Measurements from ENCODE around the gene SSTR1. TPM values are rescaled to one million over a fixed set of nuclear protein-coding genes. Genes with fewer than 3 reads are reported as not detected.

Gene SSTR1
- total RNA-seq, 2 experiments from 2014 or later = not detected

DNA sequence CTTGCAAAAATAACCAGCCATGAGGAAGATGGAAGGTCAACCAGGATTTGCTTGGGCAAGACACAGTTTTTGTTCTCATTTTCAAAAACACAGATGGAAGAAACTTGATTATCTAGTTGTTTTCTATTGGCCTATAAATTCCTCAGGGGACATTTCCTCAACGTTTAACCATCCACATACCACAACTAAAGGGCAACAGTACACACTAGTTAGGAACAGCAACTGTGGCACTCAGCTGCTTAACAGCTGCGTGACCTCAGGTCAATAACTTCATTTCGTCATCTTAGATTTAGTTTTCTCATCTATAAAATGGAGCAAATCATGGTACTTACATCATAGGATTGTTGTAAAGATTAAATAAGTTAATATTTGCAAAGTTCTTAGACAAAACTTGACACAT, 18.7 kb downstream of the SSTR1 start:
- ChIA-PET CTCF (ENCODE audit: unreplicated experiment) (no interaction called here), POLR2A (no interaction called here)
- no peak for DNase-seq (ENCODE audit: low spot score)
- H3K9me3 ChIP-seq (ENCODE audit: low read length) = peaks cover 7% of the 10 kb centered on the region; the same call in 1 of the 2 replicates
- no TSS peak for BruUV-seq (replicated peaks)
- no peak overlapping the region for H3K27ac ChIP-seq (ENCODE audit: low read depth, low read length, poor library complexity, severe bottlenecking)
- no peaks in the 10 kb centered on the region for H3K9me2 ChIP-seq (ENCODE audit: insufficient read depth, low read length)
- H3K79me2 ChIP-seq (ENCODE audit: insufficient read depth, low read depth, low read length) = no peaks in the 10 kb centered on the region
- TF ChIP-seq CTCF (conservative IDR thresholded peaks at IDR 0.05; ENCODE audit: low read length) (no peak), EZH2phosphoT487 (IDR thresholded peaks at IDR 0.05; ENCODE audit: borderline replicate concordance, low read depth, low read length) (no peak)
- H2AFZ ChIP-seq (ENCODE audit: low read length) = peak overlapping the region; percentile 38; the same call in 1 of the 2 replicates
- no peaks in the 10 kb centered on the region for H3K4me1 ChIP-seq (ENCODE audit: insufficient read depth, low read length, poor library complexity, severe bottlenecking)
- no peaks in the 10 kb centered on the region for H4K20me1 ChIP-seq (ENCODE audit: insufficient read depth, low read length)
- intact Hi-C loops (cut with micrococcal nuclease; ENCODE audit: unreplicated experiment) = no loop called here
- H3K36me3 ChIP-seq (ENCODE audit: insufficient read depth, low read length) = no peaks in the 10 kb centered on the region; the same call in 1 of the 2 replicates
- H3K4me2 ChIP-seq (ENCODE audit: low read length) = no peak overlapping the region
- H3K4me3 ChIP-seq (ENCODE audit: low read depth, low read length, poor library complexity, severe bottlenecking) = no peak overlapping the region

DNA sequence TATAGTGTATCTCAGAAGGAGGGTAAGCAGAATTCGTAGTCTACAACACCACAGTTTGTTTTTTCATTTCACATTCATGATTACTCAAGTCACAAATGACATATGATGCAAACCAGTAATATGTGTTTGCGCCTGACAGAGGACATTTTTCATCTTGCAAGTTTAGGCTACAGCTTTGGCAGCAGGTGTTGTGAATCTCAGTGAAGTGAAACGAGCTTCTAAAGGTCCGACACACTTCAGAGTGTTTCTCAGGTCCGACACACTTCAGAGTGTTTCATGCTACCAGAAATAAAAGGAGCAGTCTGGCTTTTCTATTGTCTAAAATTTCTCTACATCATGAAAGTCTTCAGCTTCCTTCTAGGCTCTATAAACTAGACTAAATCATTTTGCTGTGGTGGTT, 25.5 kb downstream of the SSTR1 start:
- Histone ChIP-seq H3K9me3 (ENCODE audit: low read length) (peaks cover 16% of the 10 kb centered on the region; the same call in 1 of the 2 replicates), H3K4me1 (ENCODE audit: insufficient read depth, low read length, poor library complexity, severe bottlenecking) (peaks cover 30% of the 10 kb centered on the region), H3K9me2 (ENCODE audit: insufficient read depth, low read length) (no peaks in the 10 kb centered on the region), H3K36me3 (ENCODE audit: insufficient read depth, low read length) (peaks cover 3% of the 10 kb centered on the region; the same call in 1 of the 2 replicates), H4K20me1 (ENCODE audit: insufficient read depth, low read length) (no peaks in the 10 kb centered on the region), H2AFZ (ENCODE audit: low read length) (peak overlapping the region; percentile 56), H3K27ac (ENCODE audit: low read depth, low read length, poor library complexity, severe bottlenecking) (peak overlapping the region; percentile 91), H3K4me3 (ENCODE audit: low read depth, low read length, poor library complexity, severe bottlenecking) (no peak overlapping the region), H3K79me2 (ENCODE audit: insufficient read depth, low read depth, low read length) (no peaks in the 10 kb centered on the region), H3K4me2 (ENCODE audit: low read length) (peak overlapping the region; percentile 64)
- intact Hi-C loops (cut with micrococcal nuclease; ENCODE audit: unreplicated experiment) = loop anchor here (1.0 kb wide), 1 partner anchor 106 kb away; no protein-coding TSS in a partner anchor
- peak; percentile 85 for DNase-seq (ENCODE audit: low spot score)
- no TSS peak for BruUV-seq (replicated peaks)
- CTCF ChIA-PET (ENCODE audit: unreplicated experiment) = no interaction called here
- TF ChIP-seq CTCF (conservative IDR thresholded peaks at IDR 0.05; ENCODE audit: low read length) (no peak), EZH2phosphoT487 (IDR thresholded peaks at IDR 0.05; ENCODE audit: borderline replicate concordance, low read depth, low read length) (no peak)
- POLR2A ChIA-PET = interaction anchor here (1.1 to 2.4 kb wide), 3 partner anchors 11 to 106 kb away, joined by 3 to 7 read pairs (median 4); no protein-coding TSS in a partner anchor

- TF ChIP-seq EZH2phosphoT487 (IDR thresholded peaks at IDR 0.05; ENCODE audit: borderline replicate concordance, low read depth, low read length) (no peak), CTCF (conservative IDR thresholded peaks at IDR 0.05; ENCODE audit: low read length) (no peak)
- BruUV-seq (replicated peaks) = no TSS peak
- Histone ChIP-seq H3K4me3 (ENCODE audit: low read depth, low read length, poor library complexity, severe bottlenecking) (no peak overlapping the region), H3K79me2 (ENCODE audit: insufficient read depth, low read depth, low read length) (no peaks in the 10 kb centered on the region), H3K4me1 (ENCODE audit: insufficient read depth, low read length, poor library complexity, severe bottlenecking) (peaks cover 18% of the 10 kb centered on the region), H3K27ac (ENCODE audit: low read depth, low read length, poor library complexity, severe bottlenecking) (no peak overlapping the region), H3K9me2 (ENCODE audit: insufficient read depth, low read length) (no peaks in the 10 kb centered on the region), H3K9me3 (ENCODE audit: low read length) (no peaks in the 10 kb centered on the region), H3K4me2 (ENCODE audit: low read length) (no peak overlapping the region), H2AFZ (ENCODE audit: low read length) (0 out of 2 replicates have a peak overlapping the region, but pooled peaks have one; percentile 26), H4K20me1 (ENCODE audit: insufficient read depth, low read length) (no peaks in the 10 kb centered on the region), H3K36me3 (ENCODE audit: insufficient read depth, low read length) (no peaks in the 10 kb centered on the region)
- ChIA-PET POLR2A (no interaction called here), CTCF (ENCODE audit: unreplicated experiment) (no interaction called here)
- DNase-seq (ENCODE audit: low spot score) = no peak
- intact Hi-C loops (cut with micrococcal nuclease; ENCODE audit: unreplicated experiment) = no loop called here
Observed at GRCh38 chr14:38238332-38238731, 30.6 kb downstream of the SSTR1 start.

All from OCI-LY7 (cell line).